Neural progenitor cell (in vitro differentiated cells): ENCODE data around the gene ATP11A. TPM values are rescaled to one million over a fixed set of nuclear protein-coding genes. Genes with fewer than 3 reads are reported as not detected.

Experiments used
- DNase-seq: peaks from one replicate; pipeline ENCODE4 v3.0.0-alpha.2; 2016; ENCODE audit warnings: low spot score
- H2AFZ ChIP-seq: fragments of 200-600 bp; sonication (generic); replicated peaks from 2 replicates; pipeline ENCODE4 v1.6.1; 2016; ENCODE audit warnings: antibody characterized with exemption
- H3F3A ChIP-seq: fragments of 200-600 bp; sonication (generic); 2 replicates; pipeline ENCODE4 v1.6.1; 2016; ENCODE audit warnings: antibody characterized with exemption, low read depth
- H3K27ac ChIP-seq: fragments of 200-600 bp; sonication (generic); 2 replicates; pipeline ENCODE4 v1.5.1; 2016; ENCODE audit warnings: mild to moderate bottlenecking
- H3K27me3 ChIP-seq: fragments of 200-600 bp; sonication (generic); 2 replicates; pipeline ENCODE4 v1.6.1; 2016; ENCODE audit warnings: mild to moderate bottlenecking, moderate library complexity
- H3K36me3 ChIP-seq: fragments of 200-600 bp; sonication (generic); 2 replicates; pipeline ENCODE4 v1.5.1; 2016
- H3K4me1 ChIP-seq: fragments of 200-600 bp; sonication (generic); 2 replicates; pipeline ENCODE4 v1.6.1; 2016; ENCODE audit warnings: mixed run types
- H3K4me2 ChIP-seq: fragments of 200-600 bp; sonication (generic); 2 replicates; pipeline ENCODE4 v1.6.1; 2016
- H3K4me3 ChIP-seq: fragments of 200-600 bp; sonication (generic); 2 replicates; pipeline ENCODE4 v1.5.1; 2016
- H3K79me2 ChIP-seq: fragments of 200-600 bp; sonication (generic); 2 replicates; pipeline ENCODE4 v1.6.1; 2016; ENCODE audit warnings: low read depth
- H3K9ac ChIP-seq: fragments of 200-600 bp; sonication (generic); 2 replicates; pipeline ENCODE4 v1.6.1; 2016
- H3K9me3 ChIP-seq: fragments of 200-600 bp; sonication (generic); 2 replicates; pipeline ENCODE4 v1.5.1; 2016; ENCODE audit warnings: low read depth
- H4K20me1 ChIP-seq: fragments of 200-600 bp; sonication (generic); 2 replicates; pipeline ENCODE4 v1.6.1; 2016; ENCODE audit warnings: low read depth
- H3K27ac Mint-ChIP-seq: 3 replicates; pipeline ENCODE4 v1.8.0; 2021; ENCODE audit warnings: mixed read lengths
- H3K27me3 Mint-ChIP-seq: 2 replicates; pipeline ENCODE4 v1.8.0; 2022; ENCODE audit warnings: low read depth, mild to moderate bottlenecking, inconsistent platforms, moderate library complexity, mixed read lengths; ENCODE audit not compliant: insufficient read depth
- H3K36me3 Mint-ChIP-seq: 3 replicates; pipeline ENCODE4 v1.8.0; 2021; ENCODE audit warnings: mixed read lengths
- H3K4me1 Mint-ChIP-seq: 3 replicates; pipeline ENCODE4 v1.8.0; 2021; ENCODE audit warnings: mixed read lengths
- H3K4me3 Mint-ChIP-seq: 3 replicates; pipeline ENCODE4 v1.8.0; 2021; ENCODE audit warnings: mild to moderate bottlenecking, moderate library complexity, mixed read lengths
- H3K9me3 Mint-ChIP-seq: 3 replicates; pipeline ENCODE4 v1.8.0; 2020; ENCODE audit warnings: mixed read lengths
- EZH2 ChIP-seq: fragments of 200-600 bp; sonication (generic); IDR thresholded peaks from 2 replicates; pipeline ENCODE4 v1.6.1; 2017; ENCODE audit warnings: antibody characterized with exemption, mild to moderate bottlenecking, moderate library complexity
- EZH2phosphoT487 ChIP-seq: fragments of 200-600 bp; sonication (generic); IDR thresholded peaks from 2 replicates; pipeline ENCODE4 v1.6.1; 2017; ENCODE audit warnings: antibody characterized with exemption
- total RNA-seq: library from RNA; depleted of rRNA; stranded (reverse); fragments of >200 nt; gene quantifications from 2 replicates; pipeline ENCODE4 v1.2.3, GENCODE V29; 2015; ENCODE audit warnings: low replicate concordance
- TF ChIP-seq, protein P1 (sequence below): fragments of 200-600 bp; sonication (generic); IDR thresholded peaks from 2 replicates; pipeline ENCODE4 v1.5.1; 2017; ENCODE audit warnings: antibody characterized with exemption, mild to moderate bottlenecking

Gene ATP11A
- total RNA-seq, 1 donor from 2014 or later, result 12.6 TPM

DNA sequence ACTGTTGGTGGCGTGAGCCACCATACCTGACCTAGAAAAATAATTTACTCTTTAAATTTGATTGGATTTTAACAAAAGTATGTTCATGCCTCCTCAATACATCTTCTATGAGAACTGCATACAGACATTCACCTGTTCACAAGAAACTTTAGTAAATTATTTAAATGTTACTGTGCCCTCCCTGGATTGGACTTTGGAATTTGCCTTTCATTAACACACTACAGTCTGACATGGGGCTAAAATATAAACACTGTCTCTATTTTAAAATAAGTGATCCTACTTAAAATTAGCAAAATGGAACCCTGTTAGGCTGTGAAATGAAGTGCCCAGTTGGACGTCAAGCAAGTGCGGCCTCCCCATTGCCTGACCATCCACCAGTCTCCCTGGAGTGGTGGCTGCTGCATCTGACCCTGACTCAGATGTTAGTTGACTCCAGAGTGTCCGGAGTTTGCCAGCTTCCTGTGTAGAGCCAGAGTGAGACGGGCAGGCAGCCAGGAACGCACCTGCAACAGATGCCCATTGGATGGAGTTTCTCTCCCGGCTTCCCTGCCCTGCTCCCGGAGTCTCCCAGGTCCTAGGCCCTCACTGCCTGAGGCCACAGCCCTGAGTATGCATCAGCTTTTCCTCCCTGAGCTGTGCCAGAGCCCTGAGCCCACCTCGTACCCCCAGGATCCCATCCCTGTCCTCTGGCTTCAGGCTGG lies 45.9 kb upstream of the ATP11A start:
- Histone ChIP-seq H2AFZ (no peak overlapping the region), H3K4me3 (no peak overlapping the region), H4K20me1 (no peaks in the 10 kb centered on the region), H3F3A (no peaks in the 10 kb centered on the region), H3K4me1 (no peaks in the 10 kb centered on the region), H3K27ac (no peak overlapping the region), H3K4me2 (no peak overlapping the region), H3K27me3 (peaks cover 18% of the 10 kb centered on the region), H3K9me3 (no peaks in the 10 kb centered on the region), H3K9ac (no peak overlapping the region), H3K79me2 (no peaks in the 10 kb centered on the region), H3K36me3 (no peaks in the 10 kb centered on the region)
- TF ChIP-seq EZH2phosphoT487, result no peak
- TF ChIP-seq, protein P1, sequence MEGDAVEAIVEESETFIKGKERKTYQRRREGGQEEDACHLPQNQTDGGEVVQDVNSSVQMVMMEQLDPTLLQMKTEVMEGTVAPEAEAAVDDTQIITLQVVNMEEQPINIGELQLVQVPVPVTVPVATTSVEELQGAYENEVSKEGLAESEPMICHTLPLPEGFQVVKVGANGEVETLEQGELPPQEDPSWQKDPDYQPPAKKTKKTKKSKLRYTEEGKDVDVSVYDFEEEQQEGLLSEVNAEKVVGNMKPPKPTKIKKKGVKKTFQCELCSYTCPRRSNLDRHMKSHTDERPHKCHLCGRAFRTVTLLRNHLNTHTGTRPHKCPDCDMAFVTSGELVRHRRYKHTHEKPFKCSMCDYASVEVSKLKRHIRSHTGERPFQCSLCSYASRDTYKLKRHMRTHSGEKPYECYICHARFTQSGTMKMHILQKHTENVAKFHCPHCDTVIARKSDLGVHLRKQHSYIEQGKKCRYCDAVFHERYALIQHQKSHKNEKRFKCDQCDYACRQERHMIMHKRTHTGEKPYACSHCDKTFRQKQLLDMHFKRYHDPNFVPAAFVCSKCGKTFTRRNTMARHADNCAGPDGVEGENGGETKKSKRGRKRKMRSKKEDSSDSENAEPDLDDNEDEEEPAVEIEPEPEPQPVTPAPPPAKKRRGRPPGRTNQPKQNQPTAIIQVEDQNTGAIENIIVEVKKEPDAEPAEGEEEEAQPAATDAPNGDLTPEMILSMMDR, result no peak
- no peak for TF ChIP-seq EZH2
- Mint-ChIP-seq H3K27ac (no peak overlapping the region), H3K27me3 (peaks cover 12% of the 10 kb centered on the region), H3K9me3 (peaks cover 4% of the 10 kb centered on the region), H3K36me3 (no peaks in the 10 kb centered on the region), H3K4me3 (no peak overlapping the region), H3K4me1 (no peaks in the 10 kb centered on the region)
- DNase-seq, result no peak

DNA sequence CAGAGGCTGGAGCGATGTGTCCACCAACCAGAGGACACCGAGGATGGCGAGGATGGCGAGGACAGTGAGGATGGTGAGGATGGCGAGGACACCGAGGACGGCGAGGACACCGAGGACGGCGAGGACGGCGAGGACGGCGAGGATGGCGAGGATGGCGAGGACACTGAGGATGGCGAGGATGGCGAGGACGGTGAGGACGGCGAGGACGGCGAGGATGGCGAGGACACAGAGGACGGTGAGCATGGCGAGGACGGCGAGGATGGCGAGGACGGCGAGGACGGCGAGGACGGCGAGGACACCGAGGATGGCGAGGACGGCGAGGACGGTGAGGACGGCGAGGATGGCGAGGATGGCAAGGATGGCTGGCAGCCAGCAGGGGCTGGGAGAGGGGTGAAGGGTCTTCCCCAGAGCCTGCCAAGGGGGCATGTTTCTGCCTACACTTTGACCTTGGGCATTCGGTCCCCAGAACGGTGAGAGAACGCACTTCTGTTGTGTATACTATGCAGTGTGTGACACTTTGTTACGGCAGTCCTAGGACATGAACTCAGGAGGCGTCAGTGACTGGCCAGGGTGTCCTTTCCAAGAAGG lies 44.4 kb upstream of the ATP11A start:
- Histone ChIP-seq H3K4me3 (no peak overlapping the region), H3K9me3 (no peaks in the 10 kb centered on the region), H3F3A (no peaks in the 10 kb centered on the region), H3K4me1 (no peaks in the 10 kb centered on the region), H3K27me3 (peaks cover 3% of the 10 kb centered on the region), H4K20me1 (no peaks in the 10 kb centered on the region), H3K36me3 (no peaks in the 10 kb centered on the region), H3K9ac (no peak overlapping the region), H3K27ac (no peak overlapping the region), H3K4me2 (no peak overlapping the region), H3K79me2 (no peaks in the 10 kb centered on the region), H2AFZ (no peak overlapping the region)
- Mint-ChIP-seq H3K27me3 (peaks cover 12% of the 10 kb centered on the region), H3K27ac (no peak overlapping the region), H3K9me3 (peaks cover 6% of the 10 kb centered on the region), H3K4me3 (no peak overlapping the region), H3K4me1 (no peaks in the 10 kb centered on the region), H3K36me3 (no peaks in the 10 kb centered on the region)
- DNase-seq, result no peak
- TF ChIP-seq, protein P1, result no peak
- no peak for TF ChIP-seq EZH2phosphoT487
- no peak for TF ChIP-seq EZH2

GRCh38 chr13:112647256-112647655 lies 42.6 kb upstream of the ATP11A start:
- no peaks in the 10 kb centered on the region for H3K36me3 Mint-ChIP-seq

More at GRCh38 chr13:112647256-112647655, 42.6 kb upstream of the ATP11A start:
- Histone ChIP-seq H3K9me3 (no peaks in the 10 kb centered on the region), H3K4me3 (no peak overlapping the region), H4K20me1 (no peaks in the 10 kb centered on the region), H3K27ac (no peak overlapping the region), H3K79me2 (no peaks in the 10 kb centered on the region), H2AFZ (no peak overlapping the region), H3K9ac (no peak overlapping the region), H3F3A (no peaks in the 10 kb centered on the region), H3K27me3 (no peaks in the 10 kb centered on the region), H3K4me2 (no peak overlapping the region), H3K4me1 (no peaks in the 10 kb centered on the region), H3K36me3 (no peaks in the 10 kb centered on the region)
- peaks cover 14% of the 10 kb centered on the region for H3K4me1 Mint-ChIP-seq
- H3K27ac Mint-ChIP-seq, result no peak overlapping the region
- H3K27me3 Mint-ChIP-seq, result peaks cover 14% of the 10 kb centered on the region
- H3K4me3 Mint-ChIP-seq, result no peak overlapping the region
- DNase-seq, result no peak
- TF ChIP-seq EZH2phosphoT487 (no peak), EZH2 (no peak)
- TF ChIP-seq, protein P1, result no peak
- peaks cover 6% of the 10 kb centered on the region for H3K9me3 Mint-ChIP-seq
